Measurements from ENCODE around the gene CBFB. TPM values are rescaled to one million over a fixed set of nuclear protein-coding genes. Genes with fewer than 3 reads are reported as not detected.

Gene CBFB
- polyA plus RNA-seq, 1 donor (not counting 4 experiments of a cell fraction or from before 2014, with no cell fraction given) = 39.7 TPM

DNA sequence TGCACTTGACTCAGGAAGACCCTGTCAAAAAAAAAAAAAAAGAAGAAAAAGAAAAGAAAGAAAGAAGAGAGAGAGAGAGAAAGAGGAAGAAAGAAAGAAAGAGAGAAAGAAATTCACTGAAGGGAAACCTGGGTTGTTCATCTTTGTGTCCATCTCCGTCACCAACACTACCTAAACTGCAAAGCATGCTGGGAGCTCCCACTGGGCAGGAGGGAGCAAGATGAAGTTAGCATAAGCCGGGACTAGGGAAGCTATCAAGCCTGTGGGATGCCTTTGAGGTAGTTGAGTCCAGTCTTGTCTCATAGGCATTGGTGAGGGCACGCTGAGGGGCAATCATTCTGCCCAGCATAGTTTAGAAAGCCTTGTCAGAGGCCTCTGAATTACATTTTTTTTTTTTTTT is 7.6 kb upstream of the CBFB start:
- TF ChIP-seq CTCF (optimal IDR thresholded peaks at IDR 0.05 in 1 of 3, IDR thresholded peaks at IDR 0.05 in 1 of 3, conservative IDR thresholded peaks at IDR 0.05 in 1 of 3; ENCODE audit: extremely low read depth in 1 of 3, insufficient read depth in 2 of 3, low read length in 3 of 3) (no peak), EZH2 (IDR thresholded peaks at IDR 0.05; ENCODE audit: low read length) (no peak)
- no peaks in the 10 kb centered on the region for H3K9me3 ChIP-seq (ENCODE audit: control insufficient read depth, low read depth, low read length)
- H3K27me3 ChIP-seq (ENCODE audit: control insufficient read depth, extremely low read depth, insufficient read depth, low read length) = no peaks in the 10 kb centered on the region
- no peaks in the 10 kb centered on the region for H4K20me1 ChIP-seq (ENCODE audit: control insufficient read depth, extremely low read depth, insufficient read depth, low read length)
- H2AFZ ChIP-seq (ENCODE audit: control insufficient read depth, low read length) = no peak overlapping the region
- no peak overlapping the region for H3K9ac ChIP-seq (ENCODE audit: control insufficient read depth, extremely low read depth, insufficient read depth, low read length)
- H3K4me2 ChIP-seq (ENCODE audit: control insufficient read depth, extremely low read depth, insufficient read depth, low read depth, low read length) = no peak overlapping the region
- no peaks in the 10 kb centered on the region for H3K79me2 ChIP-seq (ENCODE audit: control insufficient read depth, insufficient read depth, low read length)
- no peak overlapping the region for H3K4me3 ChIP-seq (ENCODE audit: control insufficient read depth in 2 of 3, extremely low read depth in 1 of 3, insufficient read depth in 2 of 3, low read depth in 1 of 3, low read length in 3 of 3)
- dilution Hi-C loops (cut with MboI; ENCODE audit: extremely low pct_ligation_motif_present, low sequenced_read_pairs) = no loop called here
- H3K9me1 ChIP-seq (ENCODE audit: control insufficient read depth, extremely low read depth, insufficient read depth, low read length) = no peaks in the 10 kb centered on the region
- DNase-seq (ENCODE audit: low read depth, low spot score) = no peak
- H3K27ac ChIP-seq (ENCODE audit: control insufficient read depth, insufficient read depth, low read length) = no peak overlapping the region
- peaks cover 7% of the 10 kb centered on the region for H3K4me1 ChIP-seq (ENCODE audit: control insufficient read depth, extremely low read depth, insufficient read depth, low read length)
- no peak for FAIRE-seq
- no peaks in the 10 kb centered on the region for H3K36me3 ChIP-seq (ENCODE audit: control insufficient read depth in 2 of 2, extremely low read depth in 1 of 2, insufficient read depth in 2 of 2, low read length in 2 of 2)

DNA sequence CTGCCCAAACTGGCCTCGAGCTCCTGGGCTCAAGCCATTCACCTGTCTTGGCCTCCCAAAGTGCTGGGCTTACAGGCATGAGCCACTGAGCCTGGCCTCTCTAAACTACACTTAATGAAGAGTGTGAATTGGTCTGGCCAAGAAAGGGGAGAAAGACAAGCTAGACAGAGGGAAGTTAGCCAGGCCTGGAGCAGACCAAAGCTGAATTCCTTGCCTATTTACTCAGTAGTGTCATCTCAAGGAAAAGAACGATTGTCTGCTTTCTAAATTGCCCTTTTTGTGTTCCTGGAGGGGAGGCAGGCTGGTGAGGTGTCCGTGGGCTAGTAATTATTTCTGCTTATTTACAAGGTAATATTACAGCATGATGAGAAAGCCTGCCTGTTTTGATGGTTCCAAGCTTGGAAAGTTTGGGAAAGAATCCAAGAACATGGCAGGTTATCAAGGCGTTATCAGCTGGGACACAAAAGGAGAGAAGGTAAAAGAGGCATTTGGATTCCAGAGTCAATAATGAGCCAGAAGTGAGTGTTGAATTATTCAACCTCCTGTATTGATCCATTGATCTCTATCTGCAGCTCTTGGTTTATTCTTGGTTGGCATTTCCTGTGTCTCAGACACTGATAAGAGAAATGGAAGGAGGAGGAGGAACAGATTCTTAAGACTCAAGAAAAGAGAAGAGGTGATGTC is 6.3 kb upstream of the CBFB start:
- TF ChIP-seq EZH2 (IDR thresholded peaks at IDR 0.05; ENCODE audit: low read length) = no peak
- no peak for TF ChIP-seq CTCF (optimal IDR thresholded peaks at IDR 0.05 in 1 of 3, IDR thresholded peaks at IDR 0.05 in 1 of 3, conservative IDR thresholded peaks at IDR 0.05 in 1 of 3; ENCODE audit: extremely low read depth in 1 of 3, insufficient read depth in 2 of 3, low read length in 3 of 3)
- Histone ChIP-seq H3K27ac (ENCODE audit: control insufficient read depth, insufficient read depth, low read length) (no peak overlapping the region), H3K36me3 (ENCODE audit: control insufficient read depth in 2 of 2, extremely low read depth in 1 of 2, insufficient read depth in 2 of 2, low read length in 2 of 2) (no peaks in the 10 kb centered on the region), H3K4me1 (ENCODE audit: control insufficient read depth, extremely low read depth, insufficient read depth, low read length) (no peaks in the 10 kb centered on the region), H3K9ac (ENCODE audit: control insufficient read depth, extremely low read depth, insufficient read depth, low read length) (no peak overlapping the region), H3K79me2 (ENCODE audit: control insufficient read depth, insufficient read depth, low read length) (no peaks in the 10 kb centered on the region), H2AFZ (ENCODE audit: control insufficient read depth, low read length) (peak overlapping the region; percentile 25), H3K9me1 (ENCODE audit: control insufficient read depth, extremely low read depth, insufficient read depth, low read length) (no peaks in the 10 kb centered on the region), H4K20me1 (ENCODE audit: control insufficient read depth, extremely low read depth, insufficient read depth, low read length) (no peaks in the 10 kb centered on the region), H3K9me3 (ENCODE audit: control insufficient read depth, low read depth, low read length) (no peaks in the 10 kb centered on the region), H3K27me3 (ENCODE audit: control insufficient read depth, extremely low read depth, insufficient read depth, low read length) (no peaks in the 10 kb centered on the region), H3K4me2 (ENCODE audit: control insufficient read depth, extremely low read depth, insufficient read depth, low read depth, low read length) (no peak overlapping the region), H3K4me3 (ENCODE audit: control insufficient read depth in 2 of 3, extremely low read depth in 1 of 3, insufficient read depth in 2 of 3, low read depth in 1 of 3, low read length in 3 of 3) (no peak overlapping the region)
- FAIRE-seq (no peak), DNase-seq (ENCODE audit: low read depth, low spot score) (no peak)
- dilution Hi-C loops (cut with MboI; ENCODE audit: extremely low pct_ligation_motif_present, low sequenced_read_pairs) = no loop called here
